Transverse colon (tissue), 4 donors: ENCODE measurements around the gene OLFML1.

Source experiments
- EP300 ChIP-seq: sonication (generic); formaldehyde crosslinking; IDR thresholded peaks from one replicate; pipeline ENCODE4 v1.6.1; 2017; ENCODE audit warnings: antibody characterized with exemption, low read depth
- POLR2AphosphoS5 ChIP-seq, 3 donors: sonication (generic); formaldehyde crosslinking; IDR thresholded peaks; one replicate each; pipeline ENCODE4 v1.6.1; 2016; ENCODE audit warnings: antibody characterized with exemption in 3 of 3
- TF ChIP-seq, protein P1 (sequence below), 5 experiments: fragments of 200-600 bp in 3 of 5; fragments of 450-650 bp in 2 of 5; sonication (generic) in 3 of 5; IDR thresholded peaks; 1 replicate in 2 of 5; 2 replicates in 3 of 5; pipeline ENCODE4 v1.5.1; 2016 to 2017; ENCODE audit warnings: antibody characterized with exemption in 5 of 5, inconsistent platforms in 3 of 5, mild to moderate bottlenecking in 2 of 5, moderate library complexity in 1 of 5

GRCh38 chr11:7543302-7543701 is 58.0 kb downstream of the OLFML1 start:
- no peak for TF ChIP-seq EP300
- TF ChIP-seq, protein P1, sequence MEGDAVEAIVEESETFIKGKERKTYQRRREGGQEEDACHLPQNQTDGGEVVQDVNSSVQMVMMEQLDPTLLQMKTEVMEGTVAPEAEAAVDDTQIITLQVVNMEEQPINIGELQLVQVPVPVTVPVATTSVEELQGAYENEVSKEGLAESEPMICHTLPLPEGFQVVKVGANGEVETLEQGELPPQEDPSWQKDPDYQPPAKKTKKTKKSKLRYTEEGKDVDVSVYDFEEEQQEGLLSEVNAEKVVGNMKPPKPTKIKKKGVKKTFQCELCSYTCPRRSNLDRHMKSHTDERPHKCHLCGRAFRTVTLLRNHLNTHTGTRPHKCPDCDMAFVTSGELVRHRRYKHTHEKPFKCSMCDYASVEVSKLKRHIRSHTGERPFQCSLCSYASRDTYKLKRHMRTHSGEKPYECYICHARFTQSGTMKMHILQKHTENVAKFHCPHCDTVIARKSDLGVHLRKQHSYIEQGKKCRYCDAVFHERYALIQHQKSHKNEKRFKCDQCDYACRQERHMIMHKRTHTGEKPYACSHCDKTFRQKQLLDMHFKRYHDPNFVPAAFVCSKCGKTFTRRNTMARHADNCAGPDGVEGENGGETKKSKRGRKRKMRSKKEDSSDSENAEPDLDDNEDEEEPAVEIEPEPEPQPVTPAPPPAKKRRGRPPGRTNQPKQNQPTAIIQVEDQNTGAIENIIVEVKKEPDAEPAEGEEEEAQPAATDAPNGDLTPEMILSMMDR (IDR thresholded peaks at IDR 0.05): no peak
- no peak for TF ChIP-seq POLR2AphosphoS5 (IDR thresholded peaks at IDR 0.05)
